Prostate gland (tissue), 2 donors: ENCODE results near the gene SRGAP2C.
"Not testable (repeated sequence)": the region's sequence is repeated elsewhere in the genome, so short reads cannot be mapped to it uniquely, and the experiment has no call there.

ENCODE experiments used
- POLR2A ChIP-seq: fragments of 450-650 bp; IDR thresholded peaks from one replicate; pipeline ENCODE4 v1.6.1; 2016; ENCODE audit warnings: antibody characterized with exemption, mild to moderate bottlenecking
- TF ChIP-seq, protein P1 (sequence below), 4 experiments: fragments of 200-600 bp in 2 of 4; fragments of 450-650 bp in 2 of 4; sonication (generic) in 2 of 4; IDR thresholded peaks; 1 replicate in 3 of 4; 2 replicates in 1 of 4; pipeline ENCODE4 v1.5.1; 2016 to 2019; ENCODE audit warnings: antibody characterized with exemption in 4 of 4, mild to moderate bottlenecking in 2 of 4, moderate library complexity in 2 of 4

DNA sequence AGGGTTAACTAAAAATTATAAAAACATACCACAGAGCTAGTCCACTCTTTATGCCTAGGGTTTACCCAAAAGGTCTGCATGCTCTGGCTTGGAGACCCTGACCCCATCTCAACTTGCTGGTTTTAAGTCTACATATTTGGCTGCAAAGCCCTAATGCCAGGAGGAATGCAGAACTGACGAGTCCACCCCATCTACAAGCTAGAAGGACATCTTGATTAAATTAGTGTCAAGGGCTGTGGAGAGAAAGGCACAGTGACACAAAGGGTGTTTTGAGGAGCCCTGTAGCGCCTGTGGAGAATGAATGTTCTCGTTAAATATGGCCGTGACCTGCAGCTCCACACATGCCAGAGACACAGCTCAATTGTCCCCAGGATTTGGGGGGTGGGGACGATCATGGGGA lies 162.7 kb downstream of the SRGAP2C start:
- TF ChIP-seq POLR2A, result not testable (repeated sequence)
- TF ChIP-seq, protein P1, sequence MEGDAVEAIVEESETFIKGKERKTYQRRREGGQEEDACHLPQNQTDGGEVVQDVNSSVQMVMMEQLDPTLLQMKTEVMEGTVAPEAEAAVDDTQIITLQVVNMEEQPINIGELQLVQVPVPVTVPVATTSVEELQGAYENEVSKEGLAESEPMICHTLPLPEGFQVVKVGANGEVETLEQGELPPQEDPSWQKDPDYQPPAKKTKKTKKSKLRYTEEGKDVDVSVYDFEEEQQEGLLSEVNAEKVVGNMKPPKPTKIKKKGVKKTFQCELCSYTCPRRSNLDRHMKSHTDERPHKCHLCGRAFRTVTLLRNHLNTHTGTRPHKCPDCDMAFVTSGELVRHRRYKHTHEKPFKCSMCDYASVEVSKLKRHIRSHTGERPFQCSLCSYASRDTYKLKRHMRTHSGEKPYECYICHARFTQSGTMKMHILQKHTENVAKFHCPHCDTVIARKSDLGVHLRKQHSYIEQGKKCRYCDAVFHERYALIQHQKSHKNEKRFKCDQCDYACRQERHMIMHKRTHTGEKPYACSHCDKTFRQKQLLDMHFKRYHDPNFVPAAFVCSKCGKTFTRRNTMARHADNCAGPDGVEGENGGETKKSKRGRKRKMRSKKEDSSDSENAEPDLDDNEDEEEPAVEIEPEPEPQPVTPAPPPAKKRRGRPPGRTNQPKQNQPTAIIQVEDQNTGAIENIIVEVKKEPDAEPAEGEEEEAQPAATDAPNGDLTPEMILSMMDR (IDR thresholded peaks at IDR 0.05), result not testable (repeated sequence)
